Caco-2 (cell line): Measurements from ENCODE around the gene TSHZ2. TPM values are rescaled to one million over a fixed set of nuclear protein-coding genes. Genes with fewer than 3 reads are reported as not detected.

ENCODE experiments used
- BruUV-seq: library from RNA; stranded (reverse); fragments of 400-500 nt; replicated peaks from 2 replicates; lab custom pipeline; 2021; lab: Mats Ljungman, UMichigan
- CTCF ChIA-PET: fragments of 300-600 bp; sonication (Branson Sonifier 250); formaldehyde crosslinking; loops from one replicate; lab custom pipeline; 2022; ENCODE audit warnings: antibody characterized with exemption; lab: Charles Lee
- POLR2A ChIA-PET: fragments of 300-600 bp; sonication (Branson Sonifier 250); formaldehyde crosslinking; loops from one replicate; lab custom pipeline; 2022; ENCODE audit warnings: antibody characterized with exemption; lab: Charles Lee
- DNase-seq, 2 experiments: peaks; one replicate each; pipeline versions ENCODE4 v3.0.0 to v3.0.0-alpha.2; 2020 to 2022
- H3K27me3 ChIP-seq: replicated peaks from 2 replicates; pipeline ENCODE4 v1.6.0; 2011; ENCODE audit warnings: low read length; ENCODE audit not compliant: control insufficient read depth, insufficient read depth
- H3K36me3 ChIP-seq: 2 replicates; pipeline ENCODE4 v1.5.1; 2011; ENCODE audit warnings: low read length; ENCODE audit not compliant: control insufficient read depth, insufficient read depth
- H3K4me1 ChIP-seq: fragments of 250-450 bp; sonication (Bioruptor Pico); 2 replicates; pipeline ENCODE4 v1.5.1; 2020; ENCODE audit warnings: mild to moderate bottlenecking
- H3K4me3 ChIP-seq: 2 replicates; pipeline ENCODE4 v1.5.1; 2011; ENCODE audit warnings: low read depth, mild to moderate bottlenecking, control low read depth, low read length
- H3K9me3 ChIP-seq: fragments of 250-450 bp; sonication (Bioruptor Pico); 2 replicates; pipeline ENCODE4 v1.5.1; 2020; ENCODE audit warnings: mild to moderate bottlenecking, moderate library complexity
- H3K27ac Mint-ChIP-seq: one replicate; pipeline ENCODE4 v1.8.0; 2022; ENCODE audit warnings: mixed read lengths; ENCODE audit not compliant: unreplicated experiment
- H3K27me3 Mint-ChIP-seq: one replicate; pipeline ENCODE4 v1.8.0; 2022; ENCODE audit warnings: mixed read lengths; ENCODE audit not compliant: insufficient read depth, unreplicated experiment
- H3K36me3 Mint-ChIP-seq: one replicate; pipeline ENCODE4 v1.8.0; 2022; ENCODE audit warnings: mild to moderate bottlenecking, mixed read lengths; ENCODE audit not compliant: insufficient read depth, unreplicated experiment
- H3K4me1 Mint-ChIP-seq: one replicate; pipeline ENCODE4 v1.8.0; 2022; ENCODE audit warnings: low read depth, mixed read lengths; ENCODE audit not compliant: unreplicated experiment
- H3K4me3 Mint-ChIP-seq: one replicate; pipeline ENCODE4 v1.8.0; 2022; ENCODE audit warnings: mild to moderate bottlenecking, moderate library complexity, mixed read lengths; ENCODE audit not compliant: unreplicated experiment
- H3K9me3 Mint-ChIP-seq: one replicate; pipeline ENCODE4 v1.8.0; 2022; ENCODE audit warnings: mixed read lengths; ENCODE audit not compliant: unreplicated experiment
- intact Hi-C: fragments of 100-400 bp; cut with micrococcal nuclease; formaldehyde crosslinking; loops from one replicate; pipeline ENCODE4 v1.10.0; 2022; ENCODE audit not compliant: unreplicated experiment
- total RNA-seq: library from RNA; stranded (reverse); gene quantifications from 2 replicates; pipeline ENCODE4 v1.2.3, GENCODE V29; 2022
- TF ChIP-seq, protein P1 (sequence below), 2 experiments: fragments of 200-600 bp in 1 of 2; IDR thresholded peaks; 1 replicate in 1 of 2; 2 replicates in 1 of 2; pipeline versions ENCODE4 v1.5.1 to v1.8.0; 2011 to 2022; ENCODE audit warnings: antibody characterized with exemption in 1 of 2, control low read depth in 1 of 2, inconsistent platforms in 1 of 2, low read depth in 1 of 2, low read length in 1 of 2, mild to moderate bottlenecking in 1 of 2, moderate library complexity in 1 of 2; ENCODE audit not compliant: insufficient read depth in 1 of 2, severe bottlenecking in 1 of 2, unreplicated experiment in 1 of 2

Gene TSHZ2
- total RNA-seq, 1 experiment from 2014 or later = 0.07 TPM

DNA sequence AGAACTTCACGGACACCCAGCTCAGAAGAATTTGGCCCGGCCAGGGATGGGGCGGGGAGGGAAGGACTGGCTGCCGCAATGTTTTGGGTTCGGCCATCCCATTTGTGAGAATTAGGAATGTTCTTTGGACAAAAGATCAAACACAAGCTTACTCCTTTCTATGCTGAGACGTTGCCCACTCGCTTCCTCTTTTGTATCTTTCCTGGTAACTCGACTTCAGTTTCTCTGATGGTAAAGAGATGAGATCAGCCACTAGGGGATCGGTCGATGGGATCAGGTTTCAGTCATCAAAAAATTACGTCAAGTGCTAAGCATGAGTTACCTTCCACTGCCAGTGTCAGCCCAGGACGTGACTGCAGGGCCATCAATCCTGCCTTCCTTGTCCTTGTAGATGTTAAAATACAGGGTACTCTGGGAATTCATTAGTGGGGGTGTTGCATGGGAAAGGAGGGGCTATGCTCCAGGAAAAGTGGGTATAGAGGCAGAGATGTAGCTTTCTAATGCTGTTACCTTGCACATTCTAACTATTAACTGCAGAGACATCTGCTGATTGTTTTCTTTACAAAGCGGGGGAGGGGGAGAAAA is 190.2 kb downstream of the TSHZ2 start:
- BruUV-seq = no TSS peak

DNA sequence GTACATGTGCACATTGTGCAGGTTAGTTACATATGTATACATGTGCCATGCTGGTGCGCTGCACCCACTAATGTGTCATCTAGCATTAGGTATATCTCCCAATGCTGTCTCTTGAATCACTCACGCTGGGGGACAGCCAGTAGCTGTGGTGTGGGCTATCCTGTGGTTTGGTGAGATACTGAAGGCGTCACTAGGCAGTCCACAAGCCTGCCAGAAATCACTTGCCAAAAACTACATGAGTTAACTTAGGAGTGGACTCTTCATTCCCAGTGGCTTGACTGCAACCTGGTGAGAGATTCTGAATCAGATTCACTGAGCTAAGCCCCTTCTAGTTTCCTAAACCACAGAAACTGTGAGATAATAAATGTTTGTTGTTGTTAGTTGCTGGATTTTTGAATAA is 191.3 kb downstream of the TSHZ2 start:
- POLR2A ChIA-PET = no interaction called here
- Mint-ChIP-seq H3K4me3 (no peak overlapping the region), H3K4me1 (no peaks in the 10 kb centered on the region), H3K9me3 (no peaks in the 10 kb centered on the region), H3K36me3 (no peaks in the 10 kb centered on the region), H3K27me3 (no peaks in the 10 kb centered on the region), H3K27ac (no peak overlapping the region)
- Histone ChIP-seq H3K4me1 (no peaks in the 10 kb centered on the region), H3K27me3 (no peaks in the 10 kb centered on the region), H3K4me3 (no peak overlapping the region), H3K9me3 (no peaks in the 10 kb centered on the region), H3K36me3 (no peaks in the 10 kb centered on the region)
- no TSS peak for BruUV-seq
- CTCF ChIA-PET = interaction anchor here (0.8 kb wide), 1 partner anchor 9 kb away, joined by 5 read pairs; no protein-coding TSS in a partner anchor
- intact Hi-C loops = no loop called here
- TF ChIP-seq, protein P1, sequence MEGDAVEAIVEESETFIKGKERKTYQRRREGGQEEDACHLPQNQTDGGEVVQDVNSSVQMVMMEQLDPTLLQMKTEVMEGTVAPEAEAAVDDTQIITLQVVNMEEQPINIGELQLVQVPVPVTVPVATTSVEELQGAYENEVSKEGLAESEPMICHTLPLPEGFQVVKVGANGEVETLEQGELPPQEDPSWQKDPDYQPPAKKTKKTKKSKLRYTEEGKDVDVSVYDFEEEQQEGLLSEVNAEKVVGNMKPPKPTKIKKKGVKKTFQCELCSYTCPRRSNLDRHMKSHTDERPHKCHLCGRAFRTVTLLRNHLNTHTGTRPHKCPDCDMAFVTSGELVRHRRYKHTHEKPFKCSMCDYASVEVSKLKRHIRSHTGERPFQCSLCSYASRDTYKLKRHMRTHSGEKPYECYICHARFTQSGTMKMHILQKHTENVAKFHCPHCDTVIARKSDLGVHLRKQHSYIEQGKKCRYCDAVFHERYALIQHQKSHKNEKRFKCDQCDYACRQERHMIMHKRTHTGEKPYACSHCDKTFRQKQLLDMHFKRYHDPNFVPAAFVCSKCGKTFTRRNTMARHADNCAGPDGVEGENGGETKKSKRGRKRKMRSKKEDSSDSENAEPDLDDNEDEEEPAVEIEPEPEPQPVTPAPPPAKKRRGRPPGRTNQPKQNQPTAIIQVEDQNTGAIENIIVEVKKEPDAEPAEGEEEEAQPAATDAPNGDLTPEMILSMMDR (IDR thresholded peaks at IDR 0.05; ENCODE audit: insufficient read depth in 1 of 2, low read depth in 1 of 2, low read length in 1 of 2, severe bottlenecking in 1 of 2, unreplicated experiment in 1 of 2) = no peak
- DNase-seq = no peak

More for the DNA sequence above, 190.2 kb downstream of the TSHZ2 start:
- POLR2A ChIA-PET = no interaction called here
- H3K27me3 ChIP-seq = no peaks in the 10 kb centered on the region
- intact Hi-C loops = no loop called here
- H3K9me3 ChIP-seq = no peaks in the 10 kb centered on the region
- no peaks in the 10 kb centered on the region for H3K4me1 ChIP-seq
- no peak overlapping the region for H3K27ac Mint-ChIP-seq
- DNase-seq = peak in 1 of 2 experiments; percentile 24
- no peaks in the 10 kb centered on the region for H3K36me3 Mint-ChIP-seq
- no peaks in the 10 kb centered on the region for H3K27me3 Mint-ChIP-seq
- H3K4me1 Mint-ChIP-seq = no peaks in the 10 kb centered on the region
- CTCF ChIA-PET = no interaction called here
- H3K4me3 Mint-ChIP-seq = no peak overlapping the region
- H3K4me3 ChIP-seq = no peak overlapping the region
- no peaks in the 10 kb centered on the region for H3K36me3 ChIP-seq
- H3K9me3 Mint-ChIP-seq = no peaks in the 10 kb centered on the region
- TF ChIP-seq, protein P1 (IDR thresholded peaks at IDR 0.05; ENCODE audit: insufficient read depth in 1 of 2, low read depth in 1 of 2, low read length in 1 of 2, severe bottlenecking in 1 of 2, unreplicated experiment in 1 of 2) = peak in 1 of 2 experiments; percentile 28

DNA sequence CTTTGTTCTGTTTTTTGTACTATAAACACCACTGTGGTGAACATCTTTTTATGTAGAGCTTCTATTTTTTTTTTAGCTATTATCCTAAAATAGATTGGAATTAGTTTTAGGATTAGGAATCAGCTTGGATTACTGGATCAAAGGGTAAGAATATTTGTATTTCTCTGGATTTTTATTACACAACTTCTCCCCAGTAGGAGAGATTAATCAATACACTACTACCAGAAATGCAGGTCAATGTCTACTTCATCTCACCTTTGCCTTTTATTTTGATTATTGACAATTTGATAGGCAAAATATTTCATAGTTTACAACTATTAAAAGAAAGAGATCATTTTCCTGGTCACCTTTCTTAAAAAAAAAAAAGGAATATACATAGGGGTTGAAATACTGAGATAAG is 191.9 kb downstream of the TSHZ2 start:
- Histone ChIP-seq H3K36me3 (no peaks in the 10 kb centered on the region), H3K9me3 (no peaks in the 10 kb centered on the region), H3K27me3 (no peaks in the 10 kb centered on the region), H3K4me1 (no peaks in the 10 kb centered on the region), H3K4me3 (no peak overlapping the region)
- BruUV-seq = no TSS peak
- H3K4me3 Mint-ChIP-seq = no peak overlapping the region
- POLR2A ChIA-PET = no interaction called here
- CTCF ChIA-PET = interaction anchor here (0.6 to 0.8 kb wide), 2 partner anchors 10 to 281 kb away, joined by 3 to 5 read pairs; no protein-coding TSS in a partner anchor
- no peaks in the 10 kb centered on the region for H3K36me3 Mint-ChIP-seq
- DNase-seq = no peak
- intact Hi-C loops = no loop called here
- H3K4me1 Mint-ChIP-seq = no peaks in the 10 kb centered on the region
- no peak overlapping the region for H3K27ac Mint-ChIP-seq
- no peaks in the 10 kb centered on the region for H3K9me3 Mint-ChIP-seq
- no peaks in the 10 kb centered on the region for H3K27me3 Mint-ChIP-seq
- TF ChIP-seq, protein P1 (IDR thresholded peaks at IDR 0.05; ENCODE audit: insufficient read depth in 1 of 2, low read depth in 1 of 2, low read length in 1 of 2, severe bottlenecking in 1 of 2, unreplicated experiment in 1 of 2) = no peak
